ENCODE data around the gene ADAD2.

GRCh38 chr16:84155226-84155625, 35.7 kb upstream of the ADAD2 start:
- TF ChIP-seq CTCF (IDR thresholded peaks at IDR 0.05) = no peak
- no peak for TF ChIP-seq POLR2A (IDR thresholded peaks at IDR 0.05)
